ENCODE results near the gene ZDHHC17.

GRCh38 chr12:76738824-76739579 is 24.9 kb upstream of the ZDHHC17 start:
- TF ChIP-seq GATA2 (IDR thresholded peaks at IDR 0.05; ENCODE audit: low read depth, low read length) (no peak), GATA3 (IDR thresholded peaks at IDR 0.05; ENCODE audit: low read depth, low read length) (no peak)

Data from SH-SY5Y (cell line).